Subcutaneous abdominal adipose tissue (tissue), 5 donors: Measurements from ENCODE around the gene TOR1A.
"Not testable (repeated sequence)": the region's sequence is repeated elsewhere in the genome, so short reads cannot be mapped to it uniquely, and the experiment has no call there.

Experiments
- H3K27ac ChIP-seq: one replicate; pipeline ENCODE4 v1.7.0; 2013; ENCODE audit warnings: low read depth, mild to moderate bottlenecking, inconsistent platforms, low read length, moderate library complexity
- H3K27me3 ChIP-seq, 5 donors: one replicate each; pipeline ENCODE4 v1.7.0; 2013; ENCODE audit warnings: low read length in 5 of 5, inconsistent platforms in 1 of 5; ENCODE audit not compliant: control insufficient read depth in 5 of 5, insufficient read depth in 4 of 5
- H3K36me3 ChIP-seq, 5 donors: one replicate each; pipeline ENCODE4 v1.7.0; 2013; ENCODE audit warnings: low read length in 5 of 5; ENCODE audit not compliant: control insufficient read depth in 5 of 5, insufficient read depth in 5 of 5
- H3K4me1 ChIP-seq, 5 donors: one replicate each; pipeline ENCODE4 v1.7.0; 2013; ENCODE audit warnings: low read length in 5 of 5, mild to moderate bottlenecking in 3 of 5, moderate library complexity in 1 of 5; ENCODE audit not compliant: control insufficient read depth in 5 of 5, insufficient read depth in 5 of 5
- H3K4me3 ChIP-seq, 5 donors: one replicate each; pipeline ENCODE4 v1.7.0; 2013; ENCODE audit warnings: low read length in 5 of 5, low read depth in 1 of 5
- H3K9ac ChIP-seq, 5 donors: one replicate each; pipeline ENCODE4 v1.7.0; 2013; ENCODE audit warnings: low read length in 5 of 5, mild to moderate bottlenecking in 4 of 5, moderate library complexity in 3 of 5
- H3K9me3 ChIP-seq, 5 donors: one replicate each; pipeline ENCODE4 v1.7.0; 2013; ENCODE audit warnings: low read length in 5 of 5; ENCODE audit not compliant: control insufficient read depth in 5 of 5
- donor health status: healthy.
- donor health status: healthy.
- donor health status: healthy.
- donor health status: healthy.
- donor health status: healthy.

The TOR1A gene

DNA sequence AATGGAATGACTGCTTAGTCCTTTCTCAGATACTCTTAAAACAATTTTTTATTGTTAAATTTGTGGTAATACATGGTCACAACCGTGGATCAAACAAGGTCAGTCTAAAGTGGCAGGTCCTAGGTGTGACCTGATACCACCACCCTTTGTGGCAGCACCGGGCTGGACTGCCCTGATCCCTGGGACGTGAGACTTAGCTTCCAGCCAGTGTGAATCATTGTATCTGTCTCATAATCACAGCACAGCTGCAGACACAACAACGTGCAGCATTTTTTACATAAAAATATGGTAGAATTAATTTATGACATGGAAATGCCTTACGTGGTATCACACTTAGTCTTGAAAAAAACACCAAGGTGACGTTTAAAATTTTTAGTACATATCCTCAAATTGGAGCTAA is 13.1 kb downstream of the TOR1A start:
- Histone ChIP-seq H3K9me3 (no peaks in the 10 kb centered on the region), H3K4me1 (peaks cover 0 to 2% (median 0%) of the 10 kb centered on the region in 5 donors), H3K27me3 (no peaks in the 10 kb centered on the region), H3K9ac (no peak overlapping the region), H3K36me3 (peaks cover 0 to 72% (median 53%) of the 10 kb centered on the region in 5 donors), H3K4me3 (no peak overlapping the region), H3K27ac (no peak overlapping the region)

- peaks cover 0 to 70% (median 48%) of the 10 kb centered on the region in 5 donors for H3K36me3 ChIP-seq
- no peak overlapping the region for H3K9ac ChIP-seq
- H3K27ac ChIP-seq: no peak overlapping the region
- no peaks in the 10 kb centered on the region for H3K9me3 ChIP-seq
- peaks cover 0 to 3% (median 0%) of the 10 kb centered on the region in 5 donors for H3K4me1 ChIP-seq
- H3K4me3 ChIP-seq: no peak overlapping the region
- no peaks in the 10 kb centered on the region for H3K27me3 ChIP-seq
Observed at GRCh38 chr9:129810116-129810515, 13.8 kb downstream of the TOR1A start.

DNA sequence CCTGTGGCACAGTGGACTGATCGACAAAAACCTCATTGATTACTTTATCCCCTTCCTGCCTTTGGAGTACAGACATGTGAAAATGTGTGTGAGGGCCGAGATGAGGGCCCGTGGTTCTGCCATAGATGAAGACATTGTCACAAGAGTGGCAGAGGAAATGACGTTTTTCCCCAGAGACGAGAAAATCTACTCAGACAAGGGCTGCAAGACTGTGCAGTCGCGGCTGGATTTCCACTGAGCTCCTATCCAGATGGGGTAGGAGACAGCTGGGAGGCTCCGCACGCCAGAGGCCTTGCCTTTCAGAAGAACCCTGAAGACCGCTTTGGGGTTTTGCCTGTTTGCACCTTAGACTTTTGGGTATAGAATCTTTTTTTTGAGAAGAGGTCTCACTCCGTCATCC is 14.6 kb downstream of the TOR1A start:
- Histone ChIP-seq H3K9ac (no peak overlapping the region), H3K27ac (no peak overlapping the region), H3K27me3 (no peaks in the 10 kb centered on the region), H3K9me3 (no peaks in the 10 kb centered on the region), H3K4me3 (no peak overlapping the region), H3K4me1 (peaks cover 0 to 3% (median under 1%) of the 10 kb centered on the region in 5 donors), H3K36me3 (peaks cover 0 to 62% (median 41%) of the 10 kb centered on the region in 5 donors)

DNA sequence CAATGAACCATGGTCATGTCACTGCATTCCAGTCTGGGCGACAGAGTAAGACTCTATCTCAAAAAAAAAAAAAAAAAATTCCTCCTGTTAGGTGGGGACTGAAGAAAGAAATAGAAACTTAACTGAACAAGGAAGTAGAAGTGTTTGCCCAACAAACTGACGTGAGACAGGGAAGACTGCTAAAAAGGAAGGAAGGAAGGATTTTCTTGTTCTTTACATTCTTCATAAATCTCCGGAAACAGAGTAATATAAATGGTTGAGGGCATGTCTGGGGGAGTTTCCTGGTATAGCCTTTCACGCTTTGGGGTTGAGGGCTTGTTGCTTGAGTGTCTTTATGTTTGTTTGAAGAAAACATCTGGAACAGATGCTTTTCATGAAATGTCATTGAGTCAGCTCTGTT is 17.9 kb downstream of the TOR1A start:
- no peak overlapping the region for H3K27ac ChIP-seq
- peaks cover 0 to 13% (median 10%) of the 10 kb centered on the region in 5 donors for H3K4me1 ChIP-seq
- H3K36me3 ChIP-seq: peaks cover 0 to 39% (median 30%) of the 10 kb centered on the region in 5 donors
- no peaks in the 10 kb centered on the region for H3K9me3 ChIP-seq
- no peaks in the 10 kb centered on the region for H3K27me3 ChIP-seq
- no peak overlapping the region for H3K9ac ChIP-seq
- no peak overlapping the region for H3K4me3 ChIP-seq

GRCh38 chr9:129803676-129804060 is 20.3 kb downstream of the TOR1A start:
- H3K36me3 ChIP-seq: peaks cover 0 to 17% (median 8%) of the 10 kb centered on the region in 5 donors
- peak overlapping the region; percentile 46 for H3K27ac ChIP-seq
- peak overlapping the region; percentile 71 to 92 (median 83) for H3K4me3 ChIP-seq
- no peaks in the 10 kb centered on the region for H3K27me3 ChIP-seq
- peaks cover 0 to 13% (median 10%) of the 10 kb centered on the region in 5 donors for H3K4me1 ChIP-seq
- H3K9me3 ChIP-seq: no peaks in the 10 kb centered on the region
- H3K9ac ChIP-seq: peak overlapping the region; percentile 30 to 80 (median 71)

DNA sequence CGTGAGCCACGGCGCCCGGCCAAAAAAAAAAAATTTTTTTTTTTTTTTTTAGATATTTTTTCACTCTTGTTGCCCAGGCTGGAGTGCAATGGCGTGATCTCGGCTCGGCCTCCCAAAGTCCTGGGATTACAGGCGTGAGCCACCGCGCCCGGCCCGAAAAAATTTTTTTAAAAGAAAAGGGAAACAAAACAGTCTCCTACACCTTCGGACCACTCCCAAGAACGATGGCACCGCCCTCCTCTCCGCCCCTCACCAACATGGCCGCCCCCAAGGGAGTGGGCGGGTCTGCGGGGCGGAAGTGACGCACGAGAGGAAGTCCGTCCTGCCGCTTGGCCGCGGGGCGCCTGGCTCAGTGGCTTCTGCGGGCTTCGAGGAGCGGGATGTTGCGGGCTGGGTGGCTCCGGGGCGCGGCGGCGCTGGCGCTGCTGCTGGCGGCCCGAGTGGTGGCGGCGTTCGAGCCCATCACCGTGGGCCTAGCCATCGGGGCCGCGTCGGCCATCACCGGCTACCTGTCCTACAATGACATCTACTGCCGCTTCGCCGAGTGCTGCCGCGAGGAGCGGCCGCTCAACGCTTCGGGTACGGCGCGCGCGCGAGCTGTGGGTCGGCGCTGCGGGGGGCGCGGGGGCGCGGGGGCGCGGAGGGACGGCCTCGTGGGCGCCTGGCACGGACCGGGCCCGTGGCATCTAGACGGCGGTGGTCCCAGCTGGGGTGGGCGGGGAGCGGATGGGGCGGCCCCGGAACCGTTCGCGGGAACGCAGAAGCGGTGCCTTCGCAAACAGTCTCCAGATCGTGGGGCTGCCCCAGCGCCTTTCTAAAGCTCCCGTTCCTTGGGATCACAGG is 20.9 kb downstream of the TOR1A start, which contains the start of gene TOR1B:
TOR1B (plus strand) TSS at position 352 of the 843 bp plus-strand sequence; CDS start at position 381, 29 bp downstream.
- Histone ChIP-seq H3K4me1 (peaks cover 0 to 13% (median 10%) of the 10 kb centered on the region in 5 donors), H3K9ac (peak within 1 kb of the TSS; percentile 30 to 82 (median 71)), H3K4me3 (peak within 1 kb of the TSS; percentile 71 to 92 (median 83)), H3K36me3 (peaks cover 0 to 15% (median 8%) of the 10 kb centered on the region in 5 donors), H3K9me3 (no peaks in the 10 kb centered on the region), H3K27me3 (no peaks in the 10 kb centered on the region), H3K27ac (peak within 1 kb of the TSS; percentile 46)

DNA sequence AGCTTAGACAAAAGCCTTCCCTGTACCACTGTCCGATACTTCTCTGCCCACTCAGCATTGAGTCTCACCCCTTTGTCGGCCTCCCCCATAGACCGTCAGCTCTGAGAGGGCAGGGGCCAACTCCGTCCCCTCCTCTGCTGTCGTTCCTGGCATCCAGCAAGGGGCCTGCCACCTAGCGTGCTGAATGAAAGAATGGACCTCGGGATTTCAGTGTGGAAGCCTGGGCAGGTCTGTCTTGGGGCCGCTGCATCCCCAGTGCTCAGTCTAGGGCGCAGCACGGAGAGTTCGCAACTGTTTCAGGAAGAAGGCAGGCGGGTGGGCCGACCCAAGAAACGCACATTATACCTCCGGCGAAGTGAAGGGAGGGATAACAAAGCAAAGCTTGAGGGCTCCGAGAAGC is 22.4 kb downstream of the TOR1A start:
- no peak overlapping the region for H3K27ac ChIP-seq
- no peaks in the 10 kb centered on the region for H3K9me3 ChIP-seq
- H3K4me1 ChIP-seq: peaks cover 0 to 13% (median 10%) of the 10 kb centered on the region in 5 donors
- H3K27me3 ChIP-seq: no peaks in the 10 kb centered on the region
- H3K36me3 ChIP-seq: peaks cover 0 to 8% (median 0%) of the 10 kb centered on the region in 5 donors
- H3K4me3 ChIP-seq: no peak overlapping the region
- no peak overlapping the region for H3K9ac ChIP-seq

GRCh38 chr9:129798973-129799372 is 25.0 kb downstream of the TOR1A start:
- H3K36me3 ChIP-seq: no peaks in the 10 kb centered on the region
- H3K9ac ChIP-seq: no peak overlapping the region
- H3K27me3 ChIP-seq: peaks cover 5 to 14% (median 8%) of the 10 kb centered on the region in 5 donors
- no peaks in the 10 kb centered on the region for H3K9me3 ChIP-seq
- no peak overlapping the region for H3K27ac ChIP-seq
- no peak overlapping the region for H3K4me3 ChIP-seq
- H3K4me1 ChIP-seq: peaks cover 0 to 6% (median 6%) of the 10 kb centered on the region in 5 donors

DNA sequence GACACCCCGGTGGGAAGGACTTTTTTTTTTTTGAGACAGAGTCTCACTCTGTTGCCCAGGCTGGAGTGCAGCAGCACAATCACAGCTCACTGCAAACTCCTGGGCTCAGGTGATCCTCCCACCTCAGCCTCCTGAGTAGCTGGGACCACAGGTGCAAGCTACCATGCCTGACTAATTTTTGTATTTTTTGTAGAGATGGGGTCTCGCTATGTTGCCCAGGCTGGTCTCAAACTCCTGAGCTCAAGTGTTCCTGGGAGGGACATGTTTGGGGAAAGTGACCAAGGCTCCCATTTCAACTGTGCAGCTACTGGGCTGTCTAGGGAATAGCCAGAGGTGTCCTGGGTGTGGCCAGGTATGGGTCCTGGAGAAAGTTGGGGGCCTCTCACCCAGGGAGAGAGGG is 27.9 kb downstream of the TOR1A start:
- peaks cover 5 to 20% (median 8%) of the 10 kb centered on the region in 5 donors for H3K27me3 ChIP-seq
- H3K9ac ChIP-seq, H3K4me1 ChIP-seq, H3K4me3 ChIP-seq, H3K36me3 ChIP-seq, H3K27ac ChIP-seq, H3K9me3 ChIP-seq: not testable (repeated sequence)

GRCh38 chr9:129794549-129794948 is 29.4 kb downstream of the TOR1A start:
- Histone ChIP-seq H3K27ac (no peak overlapping the region), H3K27me3 (peaks cover 5 to 20% (median 8%) of the 10 kb centered on the region in 5 donors), H3K9ac (no peak overlapping the region), H3K4me3 (no peak overlapping the region), H3K36me3 (no peaks in the 10 kb centered on the region), H3K4me1 (no peaks in the 10 kb centered on the region), H3K9me3 (no peaks in the 10 kb centered on the region)
